Activated B cell treated with CpG ODN at 0.5 μM for 24 hours (primary cell): Measurements from ENCODE around the gene RNF208. TPM values are rescaled to one million over a fixed set of nuclear protein-coding genes. Genes with fewer than 3 reads are reported as not detected.
A peak's percentile ranks its signal among the peaks of the same experiment; 100 is the strongest.

ENCODE experiments used
- ATAC-seq: fragments of 200-7000 bp; cut with Tn5 transposase; one replicate; pipeline ENCODE4 v1.10.0; 2021; ENCODE audit warnings: low read depth, mild to moderate bottlenecking, moderate library complexity
- CTCF ChIA-PET: fragments of 350-600 bp; sonication (Branson Sonifier 250); formaldehyde crosslinking; loops from one replicate; lab custom pipeline; 2021; ENCODE audit warnings: antibody characterized with exemption; lab: Charles Lee
- POLR2A ChIA-PET: fragments of 350-600 bp; sonication (Branson Sonifier 250); formaldehyde crosslinking; loops from one replicate; lab custom pipeline; 2021; ENCODE audit warnings: antibody characterized with exemption; lab: Charles Lee
- DNase-seq: peaks from one replicate; pipeline ENCODE4 v3.0.0; 2022
- H3K27ac Mint-ChIP-seq: one replicate; pipeline ENCODE4 v1.8.0; 2020; ENCODE audit warnings: mixed read lengths
- H3K27me3 Mint-ChIP-seq: one replicate; pipeline ENCODE4 v1.8.0; 2021; ENCODE audit warnings: mixed read lengths
- H3K36me3 Mint-ChIP-seq: one replicate; pipeline ENCODE4 v1.8.0; 2021; ENCODE audit warnings: low read depth, mixed read lengths
- H3K4me1 Mint-ChIP-seq: one replicate; pipeline ENCODE4 v1.8.0; 2021; ENCODE audit warnings: mixed read lengths
- H3K4me3 Mint-ChIP-seq: one replicate; pipeline ENCODE4 v1.8.0; 2020; ENCODE audit warnings: mild to moderate bottlenecking, mixed read lengths
- H3K9me3 Mint-ChIP-seq: one replicate; pipeline ENCODE4 v1.8.0; 2020; ENCODE audit warnings: mixed read lengths
- CTCF ChIP-seq: fragments of 200-600 bp; IDR thresholded peaks from one replicate; pipeline ENCODE4 v1.8.0; 2022; ENCODE audit warnings: antibody characterized with exemption, mild to moderate bottlenecking
- intact Hi-C: fragments of 100-400 bp; cut with micrococcal nuclease; formaldehyde crosslinking; loops from one replicate; pipeline ENCODE4 v1.15.1; 2024
- total RNA-seq: library from RNA; stranded (reverse); gene quantifications from 2 replicates; pipeline ENCODE4 v1.2.3, GENCODE V29; 2022

Gene RNF208
- total RNA-seq, 1 donor from 2014 or later, result 1.1 TPM

GRCh38 chr9:137234758-137235423, 12.9 kb upstream of the RNF208 start:
- Mint-ChIP-seq H3K27me3 (no peaks in the 10 kb centered on the region), H3K4me1 (peaks cover 41% of the 10 kb centered on the region), H3K27ac (peak overlapping the region; percentile 59), H3K4me3 (peak overlapping the region; percentile 66), H3K36me3 (no peaks in the 10 kb centered on the region), H3K9me3 (no peaks in the 10 kb centered on the region)
- ATAC-seq (peak; percentile 50), DNase-seq (no peak)
- CTCF ChIA-PET, result interaction anchor here (0.6 to 1.3 kb wide), 5 partner anchors 12 to 211 kb away, joined by 3 to 7 read pairs (median 4); no protein-coding TSS in a partner anchor
- TF ChIP-seq CTCF, result no peak
- intact Hi-C loops, result no loop called here
- POLR2A ChIA-PET, result interaction anchor here (0.6 to 1.5 kb wide), 5 partner anchors 12 to 234 kb away, joined by 3 to 8 read pairs (median 7); partner anchors contain the start of genes ANAPC2, MAN1B1 and SSNA1

DNA sequence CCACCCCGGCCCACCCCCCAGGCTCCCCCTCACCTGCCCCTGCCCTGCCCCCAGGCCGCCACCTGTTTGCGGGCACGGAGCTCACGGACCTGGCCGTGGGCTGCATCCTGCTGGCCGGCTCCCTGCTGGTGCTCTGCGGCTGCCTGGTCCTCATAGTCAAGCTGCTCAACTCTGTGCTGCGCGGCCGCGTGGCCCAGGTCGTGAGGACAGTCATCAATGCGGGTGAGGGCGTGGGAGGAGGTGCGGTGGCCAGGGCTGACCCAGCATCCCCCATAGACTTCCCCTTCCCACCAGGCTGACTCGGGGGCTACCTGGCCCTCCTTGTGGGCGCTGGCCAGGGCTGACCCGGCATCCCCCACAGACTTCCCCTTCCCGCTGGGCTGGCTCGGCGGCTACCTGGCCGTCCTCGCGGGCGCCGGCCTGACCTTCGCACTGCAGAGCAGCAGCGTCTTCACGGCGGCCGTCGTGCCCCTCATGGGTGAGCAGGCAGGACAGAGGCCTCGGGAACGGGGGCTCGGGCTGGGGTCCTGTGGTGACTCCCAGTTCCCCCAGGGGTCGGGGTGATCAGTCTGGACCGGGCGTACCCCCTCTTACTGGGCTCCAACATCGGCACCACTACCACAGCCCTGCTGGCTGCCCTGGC, 12.1 kb upstream of the RNF208 start:
- TF ChIP-seq CTCF, result no peak
- no peak overlapping the region for H3K27ac Mint-ChIP-seq
- no peaks in the 10 kb centered on the region for H3K27me3 Mint-ChIP-seq
- intact Hi-C loops, result no loop called here
- peaks cover 37% of the 10 kb centered on the region for H3K4me1 Mint-ChIP-seq
- ChIA-PET POLR2A (interaction anchor here (0.6 to 1.5 kb wide), 4 partner anchors 30 to 233 kb away, joined by 4 to 8 read pairs (median 6); partner anchors contain the start of genes ANAPC2 and SSNA1), CTCF (interaction anchor here (0.6 to 1.3 kb wide), 4 partner anchors 11 to 138 kb away, joined by 3 to 7 read pairs (median 4); no protein-coding TSS in a partner anchor)
- no peaks in the 10 kb centered on the region for H3K9me3 Mint-ChIP-seq
- no peak overlapping the region for H3K4me3 Mint-ChIP-seq
- DNase-seq (no peak), ATAC-seq (no peak)
- no peaks in the 10 kb centered on the region for H3K36me3 Mint-ChIP-seq

DNA sequence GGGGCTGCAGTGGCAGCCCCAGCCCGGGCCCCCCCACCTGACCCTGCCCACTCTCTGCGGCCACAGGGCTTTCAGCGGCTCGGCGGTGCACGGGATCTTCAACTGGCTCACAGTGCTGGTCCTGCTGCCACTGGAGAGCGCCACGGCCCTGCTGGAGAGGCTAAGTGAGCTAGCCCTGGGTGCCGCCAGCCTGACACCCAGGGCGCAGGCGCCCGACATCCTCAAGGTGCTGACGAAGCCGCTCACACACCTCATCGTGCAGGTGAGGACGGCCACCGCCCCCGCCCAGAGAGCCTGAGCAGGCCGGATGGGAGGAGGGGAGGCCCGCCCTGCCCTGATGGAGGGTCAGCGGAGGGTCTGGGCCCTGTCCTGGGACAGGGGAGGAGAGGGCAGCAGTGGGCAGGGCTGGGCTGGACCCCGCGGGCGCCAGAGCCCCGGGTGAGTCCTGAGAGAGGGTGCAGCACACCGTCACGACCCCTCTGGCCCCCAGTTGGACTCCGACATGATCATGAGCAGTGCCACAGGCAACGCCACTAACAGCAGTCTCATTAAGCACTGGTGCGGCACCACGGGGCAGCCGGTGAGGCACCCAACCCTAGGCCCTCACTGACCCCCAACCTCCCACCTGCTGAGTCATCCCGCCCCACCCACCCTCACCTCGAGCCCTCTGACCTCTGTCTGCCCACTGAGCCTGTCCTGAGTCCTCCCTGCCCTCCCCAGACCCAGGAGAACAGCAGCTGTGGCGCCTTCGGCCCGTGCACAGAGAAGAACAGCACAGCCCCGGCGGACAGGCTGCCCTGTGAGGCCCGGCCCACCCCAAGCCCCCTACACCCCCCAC, 11.3 kb upstream of the RNF208 start:
- TF ChIP-seq CTCF, result no peak
- no peak for DNase-seq
- intact Hi-C loops, result no loop called here
- CTCF ChIA-PET, result no interaction called here
- Mint-ChIP-seq H3K27me3 (no peaks in the 10 kb centered on the region), H3K4me1 (peaks cover 32% of the 10 kb centered on the region), H3K36me3 (no peaks in the 10 kb centered on the region), H3K9me3 (no peaks in the 10 kb centered on the region), H3K4me3 (no peak overlapping the region), H3K27ac (no peak overlapping the region)
- ATAC-seq, result no peak
- POLR2A ChIA-PET, result interaction anchor here (0.8 kb wide), 1 partner anchor 29 kb away, joined by 5 read pairs; no protein-coding TSS in a partner anchor

DNA sequence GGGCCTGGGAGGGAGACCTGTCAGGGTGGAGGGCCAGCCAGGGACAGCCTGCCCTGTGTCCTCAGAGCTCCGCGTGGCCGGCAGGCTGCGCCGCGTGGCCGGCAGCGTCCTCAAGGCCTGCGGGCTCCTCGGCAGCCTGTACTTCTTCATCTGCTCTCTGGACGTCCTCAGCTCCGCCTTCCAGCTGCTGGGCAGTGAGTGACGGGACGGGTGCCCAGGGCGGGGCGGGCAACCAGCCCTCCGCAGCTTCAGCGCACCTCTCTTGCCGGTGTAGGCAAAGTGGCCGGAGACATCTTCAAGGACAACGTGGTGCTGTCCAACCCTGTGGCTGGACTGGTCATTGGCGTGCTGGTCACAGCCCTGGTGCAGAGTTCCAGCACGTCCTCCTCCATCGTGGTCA, 10.5 kb upstream of the RNF208 start:
- CTCF ChIA-PET, result no interaction called here
- no peak overlapping the region for H3K4me3 Mint-ChIP-seq
- intact Hi-C loops, result no loop called here
- H3K36me3 Mint-ChIP-seq, result no peaks in the 10 kb centered on the region
- no peaks in the 10 kb centered on the region for H3K9me3 Mint-ChIP-seq
- H3K27ac Mint-ChIP-seq, result no peak overlapping the region
- no peak for TF ChIP-seq CTCF
- ATAC-seq (no peak), DNase-seq (no peak)
- H3K27me3 Mint-ChIP-seq, result peaks cover 2% of the 10 kb centered on the region
- POLR2A ChIA-PET, result interaction anchor here (0.6 kb wide), 1 partner anchor 112 kb away, joined by 4 read pairs; no protein-coding TSS in a partner anchor
- H3K4me1 Mint-ChIP-seq, result peaks cover 30% of the 10 kb centered on the region
